Lung (tissue), 12 donors: ENCODE data around the gene TENT4A. TPM values are rescaled to one million over a fixed set of nuclear protein-coding genes. Genes with fewer than 3 reads are reported as not detected.

Experiments
- ATAC-seq: fragments of 200-7000 bp; cut with Tn5 transposase; one replicate; pipeline ENCODE4 v1.9.1; 2020; ENCODE audit warnings: moderate number of reproducible peaks; ENCODE audit not compliant: insufficient read depth, low FRiP score
- DNase-seq, 3 donors: peaks; one replicate each; pipeline ENCODE4 v3.0.0-alpha.2; 2013 to 2017
- H3K27ac ChIP-seq, 2 donors: one replicate each; pipeline ENCODE4 v1.5.1; 2013; ENCODE audit warnings: mild to moderate bottlenecking in 2 of 2, moderate library complexity in 2 of 2, control low read depth in 1 of 2, inconsistent platforms in 1 of 2, low read depth in 1 of 2, low read length in 1 of 2
- H3K27me3 ChIP-seq, 3 donors: one replicate each; pipeline ENCODE4 v1.5.1; 2013; ENCODE audit warnings: low read length in 2 of 3; ENCODE audit not compliant: control insufficient read depth in 3 of 3, insufficient read depth in 3 of 3
- H3K36me3 ChIP-seq, 4 donors: one replicate each; pipeline ENCODE4 v1.5.1; 2013; ENCODE audit warnings: low read length in 4 of 4, mild to moderate bottlenecking in 1 of 4, moderate library complexity in 1 of 4; ENCODE audit not compliant: control insufficient read depth in 4 of 4, insufficient read depth in 4 of 4
- H3K4me1 ChIP-seq, 5 donors: one replicate each; pipeline ENCODE4 v1.5.1; 2013; ENCODE audit warnings: low read length in 5 of 5, mild to moderate bottlenecking in 2 of 5, moderate library complexity in 1 of 5; ENCODE audit not compliant: control insufficient read depth in 5 of 5, insufficient read depth in 5 of 5
- H3K4me3 ChIP-seq: one replicate; pipeline ENCODE4 v1.5.1; 2013; ENCODE audit warnings: mild to moderate bottlenecking, control low read depth, moderate library complexity
- H3K9ac ChIP-seq, 2 donors: one replicate each; pipeline ENCODE4 v1.5.1; 2013; ENCODE audit warnings: low read length in 2 of 2, control low read depth in 1 of 2; ENCODE audit not compliant: insufficient read depth in 1 of 2
- H3K9me3 ChIP-seq, 4 donors: one replicate each; pipeline ENCODE4 v1.5.1; 2013; ENCODE audit warnings: low read length in 3 of 4, mild to moderate bottlenecking in 1 of 4, moderate library complexity in 1 of 4; ENCODE audit not compliant: control insufficient read depth in 4 of 4, insufficient read depth in 3 of 4
- CTCF ChIP-seq: IDR thresholded peaks from 2 replicates; pipeline ENCODE4 v1.5.1; 2012; ENCODE audit warnings: mild to moderate bottlenecking; ENCODE audit errors: control extremely low read depth, extremely low read depth
- WGBS, 2 donors: extraction: QIAGEN DNeasy Blood & Tissue Kit; methylation state at CpG; one replicate each; pipeline ENCODE4 v1.1.7; 2013; 5-methylcytosine and 5-hydroxymethylcytosine counted together
- polyA plus RNA-seq, 2 donors: library from polyadenylated mRNA; stranded (reverse); fragments of 200-250 nt; gene quantifications; one replicate each; pipeline ENCODE4 v1.2.1, GENCODE V29; 2013
- total RNA-seq, 2 donors: library from RNA; depleted of rRNA in 1 of 2; stranded (reverse); fragments of >200 nt in 1 of 2; gene quantifications; one replicate each; pipeline ENCODE4 v1.2.1, GENCODE V29; 2014 to 2021
- donor health status: control.
- donor health status: control.
- donor health status: Bipolar disorder and iron deficiency.
- donor health status: healthy.
- donor health status: DM: yes; HTN: yes; CAD: no.

The TENT4A gene
- total and polyA plus RNA-seq, 4 donors, result 9.4 to 46.9 (median 17.3) TPM

- Histone ChIP-seq H3K4me1 (peaks cover under 1 to 42% (median 15%) of the 10 kb centered on the region in 5 donors), H3K27me3 (no peaks in the 10 kb centered on the region), H3K9me3 (no peaks in the 10 kb centered on the region), H3K36me3 (peaks cover 0 to 8% (median 5%) of the 10 kb centered on the region in 4 donors), H3K27ac (no peak overlapping the region), H3K9ac (no peak overlapping the region), H3K4me3 (no peak overlapping the region)
- ATAC-seq, result no peak
- WGBS, 2 donors, result 89 to 91% methylated on average over 9 of the region's 9 CpGs
- no peak for TF ChIP-seq CTCF
- no peak for DNase-seq
These were observed 12.8 kb downstream of the TENT4A start for GRCh38 chr5:6726006-6726405.

- Histone ChIP-seq H3K4me3 (no peak overlapping the region), H3K9me3 (no peaks in the 10 kb centered on the region), H3K36me3 (peaks cover 0 to 8% (median 7%) of the 10 kb centered on the region in 4 donors), H3K27me3 (no peaks in the 10 kb centered on the region), H3K4me1 (peaks cover 10 to 35% (median 16%) of the 10 kb centered on the region in 5 donors), H3K27ac (no peak overlapping the region), H3K9ac (peak overlapping the region in 1 of 2 donors; percentile 6)
- WGBS, 2 donors, result 97 to 98% methylated on average over 8 of the region's 8 CpGs
- DNase-seq, result no peak
- no peak for ATAC-seq
- no peak for TF ChIP-seq CTCF
These were observed 14.0 kb downstream of the TENT4A start for GRCh38 chr5:6727231-6727630.

GRCh38 chr5:6728011-6728794 is 15.0 kb downstream of the TENT4A start:
- TF ChIP-seq CTCF, result no peak
- 87 to 94% methylated on average over 17 of the region's 17 CpGs for WGBS, 2 donors
- H3K36me3 ChIP-seq, result peaks cover 0 to 8% (median 7%) of the 10 kb centered on the region in 4 donors
- no peak overlapping the region for H3K27ac ChIP-seq
- H3K9me3 ChIP-seq, result no peaks in the 10 kb centered on the region
- H3K9ac ChIP-seq, result no peak overlapping the region
- ATAC-seq, result no peak
- H3K4me1 ChIP-seq, result peaks cover 11 to 35% (median 24%) of the 10 kb centered on the region in 5 donors
- no peak overlapping the region for H3K4me3 ChIP-seq
- DNase-seq, result peak in 1 of 3 donors; percentile 16
- H3K27me3 ChIP-seq, result no peaks in the 10 kb centered on the region
